Stimulated activated naive CD8-positive, alpha-beta T cell treated with anti-CD3 and anti-CD28 coated beads, Interleukin-15, Interleukin-2, amounts not matched to agents 100 U/mL and 50 U/mL, for 24 hours (primary cell): ENCODE results near the gene C1orf159.
A peak's percentile ranks its signal among the peaks of the same experiment; 100 is the strongest.

Experiments used
- ATAC-seq: fragments of 150-1000 bp; cut with Tn5 transposase; one replicate; pipeline ENCODE4 v1.10.0; 2021
- DNase-seq: peaks from one replicate; pipeline ENCODE4 v3.0.0; 2021

Gene C1orf159

GRCh38 chr1:1092149-1092855 is 23.6 kb downstream of the C1orf159 start:
- ATAC-seq: no peak

DNA sequence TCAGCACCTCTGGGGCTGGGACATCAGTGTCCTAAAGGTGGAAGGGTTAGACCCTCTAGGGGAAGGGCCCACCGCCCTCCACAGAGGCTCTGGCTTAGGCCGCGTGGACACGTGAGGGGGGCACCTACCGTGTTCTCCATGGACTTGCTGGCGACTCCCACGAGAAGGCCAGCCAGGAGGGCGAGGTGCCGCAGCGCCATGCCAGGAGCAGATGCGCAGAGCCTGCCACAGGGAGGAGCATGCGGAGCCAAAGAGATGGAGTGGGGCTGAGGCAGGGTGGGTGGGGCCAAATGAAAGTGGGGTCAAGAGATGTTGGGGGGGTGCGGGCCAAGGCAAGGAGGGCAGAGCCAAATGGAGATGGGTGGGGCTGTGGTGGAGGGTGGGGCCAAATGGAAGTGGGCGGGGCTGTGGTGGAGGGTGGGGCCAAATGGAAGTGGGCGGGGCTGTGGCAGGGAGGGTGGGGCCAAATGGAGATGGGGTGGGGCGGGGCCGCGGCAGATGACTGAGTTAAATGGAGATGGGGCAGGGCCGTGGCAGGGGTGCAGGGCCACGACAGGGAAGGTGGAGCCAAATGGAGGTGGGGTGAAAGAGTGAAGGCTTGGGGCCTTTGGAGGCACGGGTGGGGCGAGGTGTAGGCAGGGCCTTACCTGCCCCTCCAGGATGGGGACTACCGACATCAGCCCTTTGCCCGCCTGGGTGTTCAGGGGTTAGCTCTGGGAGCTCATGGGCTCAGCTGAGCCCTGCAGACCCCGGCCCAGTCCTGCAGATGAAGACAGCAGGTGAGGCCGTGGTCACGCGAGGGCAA is 24.3 kb downstream of the C1orf159 start:
- ATAC-seq (no peak), DNase-seq (peak; percentile 28)

More at GRCh38 chr1:1092149-1092855, 23.6 kb downstream of the C1orf159 start:
- peak; percentile 2 for DNase-seq

- DNase-seq (peak; percentile 2), ATAC-seq (no peak)
These were observed 25.2 kb downstream of the C1orf159 start for GRCh38 chr1:1090424-1091343.

DNA sequence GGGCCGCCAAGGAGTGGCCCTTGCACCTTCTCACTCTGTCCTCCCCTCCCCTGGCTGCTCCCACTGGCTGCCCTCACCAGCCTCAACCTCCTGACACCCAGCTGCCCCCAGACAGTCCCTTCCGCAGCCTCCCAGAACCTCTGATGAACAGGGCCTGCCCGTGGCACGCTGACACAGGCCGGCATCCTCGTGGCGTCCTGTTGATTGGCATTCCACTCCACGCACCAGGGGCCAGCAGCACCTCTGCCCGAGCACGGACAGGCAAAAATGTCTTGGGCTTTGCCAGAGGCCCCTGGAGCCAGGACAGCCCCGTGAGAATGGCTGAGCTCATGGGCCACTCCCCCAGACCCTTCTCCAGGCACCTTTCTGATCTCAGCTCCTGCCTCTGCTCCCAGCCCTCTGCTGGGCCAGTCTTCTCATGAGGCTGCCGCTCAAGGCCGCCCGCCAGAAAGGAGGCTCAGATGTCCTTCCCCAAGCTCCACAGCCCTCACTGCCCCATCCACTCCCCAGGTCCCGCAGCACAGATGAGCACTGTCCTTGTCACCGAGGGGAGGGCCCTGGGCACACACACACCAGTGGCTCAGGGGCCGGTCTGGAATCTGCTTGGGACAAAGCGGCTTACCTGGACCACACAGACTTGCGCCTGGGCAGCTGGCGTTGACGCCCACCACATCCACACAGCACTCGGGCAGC is 26.0 kb downstream of the C1orf159 start:
- DNase-seq (peak; percentile 3), ATAC-seq (no peak)

DNA sequence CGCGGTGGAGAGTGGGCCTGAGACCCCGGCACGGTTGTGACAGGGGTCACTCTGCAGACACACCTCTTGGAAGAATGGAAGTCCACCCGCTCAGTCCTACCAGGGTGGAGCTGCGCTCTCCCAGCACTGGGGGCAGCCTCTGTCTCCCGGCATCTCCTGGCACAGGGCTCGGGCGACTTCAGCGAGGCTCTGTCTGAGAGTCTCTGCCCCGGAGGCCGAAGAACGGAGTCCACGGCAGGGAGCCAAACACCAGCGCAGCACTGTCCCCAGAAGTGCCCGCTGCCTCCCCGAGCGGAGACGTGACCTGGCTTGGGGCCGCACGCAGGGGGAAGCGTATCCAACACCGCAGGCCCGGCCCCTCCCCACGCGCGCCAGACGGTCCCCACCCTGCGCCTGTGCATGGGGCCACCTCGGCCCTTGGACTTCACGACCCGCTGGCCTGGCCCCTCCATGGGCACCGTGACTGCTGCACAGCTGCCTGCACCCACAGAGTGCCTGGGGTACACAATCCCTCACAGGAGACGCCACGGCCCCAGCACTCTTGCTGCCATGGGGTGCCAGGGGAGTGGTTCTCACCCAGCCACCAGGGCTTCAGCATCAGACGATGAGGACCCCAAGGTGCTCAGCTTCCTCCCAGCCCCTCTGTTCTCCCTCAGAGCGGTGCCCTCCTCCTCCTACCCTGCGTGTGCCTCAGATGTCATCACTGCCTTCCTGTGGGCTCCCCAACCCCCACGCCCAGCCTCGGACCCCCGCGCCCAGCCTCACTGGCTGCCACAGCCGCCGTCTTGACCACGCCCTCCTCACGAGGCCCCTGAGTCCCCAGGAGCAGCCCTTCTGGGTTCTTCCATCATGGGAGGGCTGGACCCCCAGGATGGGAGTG is 26.8 kb downstream of the C1orf159 start:
- DNase-seq (peak; percentile 2), ATAC-seq (no peak)

- DNase-seq: peak; percentile 2
- ATAC-seq: no peak
These were observed 27.7 kb downstream of the C1orf159 start for GRCh38 chr1:1088029-1088800.

DNA sequence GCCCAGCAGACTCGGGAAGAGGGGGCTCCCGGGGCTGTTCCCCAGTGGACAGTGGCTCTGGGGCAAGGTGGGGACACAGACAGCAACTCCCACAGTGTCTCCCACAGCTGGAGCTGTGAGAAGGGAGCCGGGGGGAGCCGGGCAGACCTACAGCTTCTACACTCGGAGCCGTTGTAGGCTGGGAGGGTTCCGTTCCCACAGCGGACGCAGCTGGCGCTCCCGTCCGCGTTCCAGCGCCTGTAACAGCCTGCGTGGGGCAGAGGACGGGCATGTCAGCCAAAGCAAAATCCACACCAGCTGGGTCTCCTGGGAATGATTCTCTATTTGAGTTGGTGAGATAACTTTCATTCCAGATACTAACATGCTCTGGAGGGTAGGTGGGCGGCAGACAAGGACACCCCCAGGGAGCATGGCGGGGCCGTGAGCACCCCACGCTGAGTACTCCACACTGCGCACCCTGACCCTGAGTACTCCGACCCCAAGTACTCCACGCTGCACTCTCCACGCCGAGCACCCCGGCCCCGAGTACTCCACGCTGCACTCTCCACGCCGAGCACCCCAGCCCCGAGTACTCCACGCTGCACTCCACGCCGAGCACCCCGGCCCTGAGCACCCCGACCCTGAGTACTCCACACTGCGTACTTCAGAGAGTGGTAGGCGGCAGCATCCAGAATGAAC is 28.4 kb downstream of the C1orf159 start:
- DNase-seq (peak; percentile 2), ATAC-seq (no peak)

DNA sequence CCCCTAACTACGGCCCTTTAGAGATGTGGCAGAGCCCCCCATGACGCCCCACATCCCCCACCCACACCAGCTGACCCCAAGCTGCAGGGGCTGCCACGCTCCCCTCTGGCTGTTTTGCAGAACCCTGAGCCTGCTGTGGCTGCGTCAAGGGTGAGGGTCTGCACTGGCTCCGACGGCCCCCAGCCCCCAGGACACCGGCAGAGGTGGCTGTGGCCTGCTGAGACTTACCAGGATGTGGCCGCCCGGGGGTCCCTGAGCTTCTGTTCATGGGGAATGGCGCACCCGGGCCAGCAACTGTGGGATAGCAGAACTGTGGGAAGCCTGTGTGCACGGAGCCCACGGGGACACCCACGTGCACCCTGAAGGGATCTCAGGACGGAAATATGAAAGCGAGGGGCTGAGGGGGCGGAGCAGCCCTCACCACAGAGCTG is 29.0 kb downstream of the C1orf159 start:
- ATAC-seq (no peak), DNase-seq (no peak)

DNA sequence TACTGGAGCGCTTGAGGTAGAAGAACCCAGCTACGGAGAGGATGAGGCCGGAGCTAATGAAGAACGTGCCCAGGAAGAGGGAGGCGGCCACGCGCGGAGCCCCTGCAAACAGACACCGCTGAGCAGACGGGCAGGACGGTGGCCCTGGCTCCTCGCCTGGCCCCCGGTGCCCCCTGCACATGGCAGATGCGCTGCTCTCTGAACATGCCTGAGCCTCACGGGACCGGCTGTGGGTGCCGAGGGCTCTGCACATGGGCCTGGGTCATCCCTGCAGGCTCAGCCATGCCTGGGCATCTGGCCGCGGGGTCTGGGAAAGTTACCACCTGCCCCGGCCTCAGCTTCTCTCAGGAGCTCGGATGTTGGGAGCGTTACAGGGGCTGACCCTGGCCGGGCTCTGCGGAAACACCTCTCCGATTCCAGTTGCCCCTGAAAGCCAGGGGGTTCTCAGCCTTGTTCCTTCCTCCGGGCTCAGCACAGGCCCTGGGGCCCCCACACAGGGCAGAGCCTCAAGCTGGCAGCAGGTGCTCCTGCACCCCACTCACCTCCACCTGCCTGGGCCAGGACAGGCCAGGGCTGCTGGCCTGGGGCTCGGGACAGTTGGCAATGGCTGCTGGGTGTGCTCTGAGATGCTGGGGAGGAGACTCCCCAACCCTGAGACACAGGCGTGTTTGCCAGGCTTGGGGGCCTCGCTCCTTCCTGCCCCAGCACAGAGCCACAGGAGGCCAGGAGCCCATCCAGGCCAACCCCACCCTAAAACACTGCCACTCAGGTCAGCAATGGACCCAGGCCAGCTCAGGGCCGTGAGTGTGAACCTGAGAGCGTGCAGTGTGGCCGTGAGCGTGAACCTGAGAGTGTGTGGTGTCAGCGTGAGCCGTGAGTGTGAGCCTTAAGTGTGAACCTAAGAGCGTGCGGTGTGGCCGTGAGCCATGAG is 29.7 kb downstream of the C1orf159 start:
- no peak for ATAC-seq
- DNase-seq: peak; percentile 2

GRCh38 chr1:1085171-1085841 is 30.6 kb downstream of the C1orf159 start:
- ATAC-seq (no peak), DNase-seq (no peak)

DNA sequence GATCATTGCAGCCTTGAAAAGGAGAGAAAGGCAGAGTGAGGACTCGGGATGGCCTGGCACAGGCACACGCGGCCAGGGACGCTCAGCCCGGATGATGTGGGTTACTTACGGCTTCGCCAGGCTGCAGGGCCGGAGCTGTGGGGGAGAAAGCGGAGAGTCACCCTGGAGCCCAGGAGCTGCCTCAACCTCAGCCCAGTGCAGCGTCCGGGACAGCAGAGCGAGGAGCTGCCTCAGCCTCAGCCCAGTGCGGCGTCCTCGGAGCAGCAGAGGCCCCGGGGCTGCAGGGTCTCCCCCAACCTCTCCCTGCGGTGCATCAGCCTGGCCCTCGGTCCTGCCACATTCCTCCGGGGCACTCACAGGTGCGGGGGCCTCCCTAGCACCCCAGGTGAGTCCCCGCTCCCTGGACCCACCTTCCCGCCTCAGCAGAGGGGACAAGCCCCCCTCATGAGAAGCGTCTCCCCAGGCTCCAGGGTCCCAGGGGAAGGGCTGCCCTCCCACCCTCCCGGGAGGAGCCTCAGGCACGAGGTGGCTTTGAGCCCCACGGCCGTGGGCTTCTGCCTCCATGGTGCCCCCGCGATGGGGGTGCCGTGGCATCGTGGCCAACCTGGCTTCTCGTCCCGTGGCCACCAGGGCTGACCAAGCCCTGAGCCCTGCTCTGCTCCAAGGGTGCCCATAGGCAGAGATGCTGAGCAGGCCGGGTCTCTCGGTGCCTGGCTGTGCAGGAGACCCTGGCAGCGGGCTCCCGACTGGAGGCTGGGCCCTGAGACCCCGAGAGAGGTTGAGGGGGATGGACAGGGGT is 31.3 kb downstream of the C1orf159 start:
- DNase-seq (peak; percentile 2), ATAC-seq (no peak)

DNA sequence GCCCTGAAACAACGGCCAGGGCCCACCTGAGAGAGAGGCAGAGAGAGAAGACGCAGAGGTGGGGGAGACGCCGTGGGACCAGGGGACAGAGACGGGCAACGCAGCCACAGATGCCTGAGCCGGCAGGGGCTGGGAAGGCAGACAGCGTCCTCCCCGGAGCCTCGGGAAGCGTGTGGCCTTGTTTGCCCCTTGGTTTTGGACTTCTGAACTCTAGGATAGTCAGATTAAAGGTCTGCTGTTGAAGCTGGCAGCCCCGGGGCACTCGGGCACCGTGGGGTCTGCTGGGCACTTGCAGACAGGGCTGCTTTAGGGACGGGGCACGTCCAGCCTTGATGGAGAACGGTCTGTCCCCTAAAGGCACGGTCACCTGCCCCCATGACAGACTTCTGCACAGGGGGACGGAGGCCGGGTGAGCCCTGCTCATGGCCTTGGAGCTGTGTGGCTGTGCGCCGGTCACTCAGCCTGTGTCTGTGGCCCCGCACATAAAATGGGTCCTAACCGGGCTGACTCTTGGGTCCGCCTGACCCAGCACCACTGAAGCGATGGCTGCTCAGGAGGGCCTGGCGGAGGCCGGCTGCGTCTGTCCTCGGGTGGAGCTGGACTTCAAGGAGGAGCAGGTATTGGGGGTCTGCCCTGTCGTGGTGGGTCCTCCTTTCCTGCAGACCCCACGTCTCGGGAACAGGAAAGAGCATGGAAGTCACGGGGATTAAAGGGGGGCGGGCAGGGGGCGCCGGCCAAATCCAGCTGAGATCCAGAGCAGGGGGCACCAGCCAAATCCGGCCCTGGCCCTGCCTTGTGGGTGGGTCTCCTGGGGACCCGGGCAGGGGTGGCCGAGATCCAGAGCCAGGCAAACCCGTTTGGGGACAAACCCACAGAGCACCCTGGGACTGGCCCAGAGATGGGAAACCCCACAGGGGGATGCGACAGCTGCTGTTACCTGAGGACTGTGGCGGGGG is 32.2 kb downstream of the C1orf159 start:
- ATAC-seq (no peak), DNase-seq (no peak)

DNA sequence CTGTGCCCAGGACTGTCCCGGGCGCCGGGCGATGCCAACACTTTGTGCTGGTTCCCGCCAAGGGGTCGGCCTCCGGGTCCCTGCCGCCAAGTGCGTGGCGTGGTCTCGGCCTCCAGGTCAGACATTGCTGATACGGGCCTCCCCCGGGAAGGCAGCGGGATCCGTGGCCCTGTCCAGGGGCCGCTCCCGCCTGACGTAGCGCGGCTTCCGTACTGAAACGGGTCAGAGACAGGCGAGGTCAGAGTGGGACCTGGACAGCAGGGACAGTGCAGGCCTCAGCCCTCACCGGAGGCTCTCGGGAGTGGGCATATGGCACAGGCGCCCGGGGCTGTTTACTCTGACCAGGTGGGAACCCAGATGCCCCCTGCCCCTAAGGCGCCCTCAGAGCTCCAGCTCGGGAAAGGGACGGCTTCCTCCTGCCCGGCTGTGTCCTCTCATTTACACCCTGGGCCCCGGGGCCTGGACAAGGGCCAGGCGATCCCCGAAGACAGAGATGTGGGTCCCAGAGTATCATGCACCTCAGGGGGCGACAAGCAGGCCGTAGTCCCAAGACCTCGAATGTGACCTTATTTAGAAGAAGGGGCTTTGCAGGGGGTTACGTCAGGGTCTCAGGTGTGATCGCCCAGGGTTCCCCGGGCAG is 33.0 kb downstream of the C1orf159 start:
- DNase-seq: peak; percentile 2
- ATAC-seq: no peak

DNA sequence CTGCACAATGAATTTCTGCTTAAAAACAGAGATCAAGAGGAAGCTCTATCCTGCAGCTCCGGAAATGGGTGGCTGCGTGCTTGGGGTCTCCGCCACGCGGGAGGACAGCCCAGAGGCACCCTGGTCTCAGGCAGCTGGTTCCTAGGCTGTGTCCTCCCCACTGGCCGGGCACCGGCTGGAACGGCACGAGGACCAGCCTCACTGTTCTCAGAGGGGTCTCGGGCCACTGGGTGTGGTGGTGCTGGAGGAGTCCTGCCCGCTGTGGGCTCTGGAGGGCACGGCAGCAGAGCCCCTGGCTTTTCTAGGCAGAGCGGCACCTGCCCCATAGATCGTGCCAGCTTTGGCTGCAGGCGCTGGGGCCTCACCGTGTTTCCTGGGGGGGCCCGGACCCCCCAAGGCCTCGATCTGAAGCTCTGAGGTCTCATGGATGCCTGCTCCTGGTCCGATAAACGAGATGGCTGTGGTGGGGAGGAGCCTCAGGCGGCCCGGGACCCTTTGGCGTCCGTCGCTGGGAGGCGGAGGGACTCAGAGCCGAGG is 33.6 kb downstream of the C1orf159 start:
- DNase-seq: peak; percentile 3
- ATAC-seq: no peak
